Stomach (tissue), 9 donors: ENCODE measurements around the gene VASH1. TPM values are rescaled to one million over a fixed set of nuclear protein-coding genes. Genes with fewer than 3 reads are reported as not detected.
"Not testable (repeated sequence)": the region's sequence is repeated elsewhere in the genome, so short reads cannot be mapped to it uniquely, and the experiment has no call there.

Experiments used
- DNase-seq, 2 donors: peaks; one replicate each; pipeline versions ENCODE4 v3.0.0 to v3.0.0-alpha.2; 2013 to 2019
- H3K27ac ChIP-seq, 5 donors: fragments of 200-600 bp in 4 of 5; sonication (generic) in 4 of 5; one replicate each; pipeline ENCODE4 v1.5.1; 2013 to 2019; ENCODE audit warnings: mild to moderate bottlenecking in 1 of 5, moderate library complexity in 1 of 5
- H3K27me3 ChIP-seq, 3 donors: fragments of 200-600 bp; sonication (generic); one replicate each; pipeline ENCODE4 v1.5.1; 2017 to 2019; ENCODE audit warnings: mixed run types in 1 of 3
- H3K36me3 ChIP-seq, 4 donors: fragments of 200-600 bp; sonication (generic); 1 replicate in 3 of 4; 2 replicates in 1 of 4; pipeline ENCODE4 v1.5.1; 2016 to 2019
- H3K4me1 ChIP-seq, 4 donors: fragments of 200-600 bp; sonication (generic); one replicate each; pipeline ENCODE4 v1.5.1; 2016 to 2019
- H3K4me3 ChIP-seq, 4 donors: fragments of 200-600 bp; sonication (generic) in 3 of 4; one replicate each; pipeline ENCODE4 v1.5.1; 2016 to 2019; ENCODE audit warnings: mild to moderate bottlenecking in 1 of 4
- H3K9me3 ChIP-seq, 4 donors: fragments of 200-600 bp; sonication (generic); one replicate each; pipeline ENCODE4 v1.5.1; 2016 to 2019
- CTCF ChIP-seq, 7 experiments: fragments of 450-650 bp in 4 of 7; fragments of 200-600 bp in 3 of 7; sonication (generic) in 3 of 7; IDR thresholded peaks; one replicate each; pipeline ENCODE4 v1.5.1; 2016 to 2019; ENCODE audit warnings: antibody characterized with exemption in 7 of 7, control low read depth in 2 of 7, mild to moderate bottlenecking in 1 of 7
- EP300 ChIP-seq: sonication (generic); formaldehyde crosslinking; IDR thresholded peaks from one replicate; pipeline ENCODE4 v1.6.1; 2017; ENCODE audit warnings: antibody characterized with exemption
- POLR2A ChIP-seq, 4 donors: fragments of 450-650 bp; IDR thresholded peaks; one replicate each; pipeline ENCODE4 v1.6.1; 2016; ENCODE audit warnings: antibody characterized with exemption in 4 of 4, control low read depth in 2 of 4, mild to moderate bottlenecking in 1 of 4, moderate library complexity in 1 of 4
- POLR2AphosphoS5 ChIP-seq, 3 donors: sonication (generic); formaldehyde crosslinking; IDR thresholded peaks; one replicate each; pipeline ENCODE4 v1.6.1; 2016; ENCODE audit warnings: antibody characterized with exemption in 3 of 3
- WGBS, 5 donors: extraction: QIAGEN DNeasy Blood & Tissue Kit in 3 of 5; methylation state at CpG; one replicate each; pipeline versions ENCODE4 v1.1.5 to v1.1.7; 2013 to 2018; 5-methylcytosine and 5-hydroxymethylcytosine counted together
- intact Hi-C: fragments of 100-400 bp; cut with DNase I; formaldehyde crosslinking; loops from one replicate; pipeline ENCODE4 v1.15.1; 2023; ENCODE audit warnings: low total_unique reads
- polyA plus RNA-seq, 3 donors: library from polyadenylated mRNA; stranded (reverse); fragments of 200-250 nt; gene quantifications; one replicate each; pipeline ENCODE4 v1.2.3, GENCODE V29; 2013
- total RNA-seq, 5 donors: library from RNA; depleted of rRNA; stranded (reverse); fragments of >200 nt; gene quantifications; one replicate each; pipeline versions ENCODE4 v1.1.0 to v1.2.3, GENCODE V29; 2014 to 2016
- donor health status: healthy with polysubstance abuse.
- donor health status: Bipolar disorder and iron deficiency.
- donor health status: healthy.

VASH1 gene
- total and polyA plus RNA-seq, 8 donors = 2.7 to 15.4 (median 9.7) TPM

- Histone ChIP-seq H3K9me3 (no peaks in the 10 kb centered on the region), H3K27me3 (peaks cover 0 to 7% (median 0%) of the 10 kb centered on the region in 3 donors), H3K4me1 (no peaks in the 10 kb centered on the region), H3K27ac (peak overlapping the region in 3 of 5 donors; percentile 46 to 52 (median 50)), H3K4me3 (no peak overlapping the region), H3K36me3 (no peaks in the 10 kb centered on the region)
- TF ChIP-seq POLR2AphosphoS5 (IDR thresholded peaks at IDR 0.05) = no peak
- no peak for TF ChIP-seq CTCF (IDR thresholded peaks at IDR 0.05)
- TF ChIP-seq POLR2A (IDR thresholded peaks at IDR 0.05) = no peak
- no peak for TF ChIP-seq EP300
- WGBS, 5 donors = 61 to 69% (median 63%) methylated on average over 9 to 11 of the region's 11 CpGs
- intact Hi-C loops = no loop called here
- DNase-seq = no peak
Observed at GRCh38 chr14:76726551-76726970, 34.7 kb upstream of the VASH1 start.

- Histone ChIP-seq H3K27ac (peak overlapping the region in 3 of 5 donors; percentile 39 to 50 (median 46)), H3K36me3 (no peaks in the 10 kb centered on the region), H3K4me3 (no peak overlapping the region), H3K4me1 (no peaks in the 10 kb centered on the region), H3K27me3 (peaks cover 0 to 7% (median 0%) of the 10 kb centered on the region in 3 donors), H3K9me3 (no peaks in the 10 kb centered on the region)
- TF ChIP-seq POLR2A (IDR thresholded peaks at IDR 0.05) = no peak
- 55 to 71% (median 63%) methylated on average over 4 of the region's 4 CpGs for WGBS, 5 donors
- intact Hi-C loops = no loop called here
- no peak for DNase-seq
Observed at GRCh38 chr14:76727384-76727783, 33.9 kb upstream of the VASH1 start.

GRCh38 chr14:76727901-76728300 lies 33.4 kb upstream of the VASH1 start:
- WGBS, 5 donors = 54 to 69% (median 65%) methylated on average over 1 of the region's 1 CpG
- no peak for DNase-seq
- no peaks in the 10 kb centered on the region for H3K4me1 ChIP-seq
- intact Hi-C loops = no loop called here
- no peak overlapping the region for H3K4me3 ChIP-seq
- no peak overlapping the region for H3K27ac ChIP-seq
- H3K27me3 ChIP-seq = peaks cover 0 to 7% (median 0%) of the 10 kb centered on the region in 3 donors
- H3K36me3 ChIP-seq = no peaks in the 10 kb centered on the region
- TF ChIP-seq POLR2AphosphoS5 (IDR thresholded peaks at IDR 0.05) = no peak
- no peak for TF ChIP-seq EP300
- TF ChIP-seq POLR2A (IDR thresholded peaks at IDR 0.05) = no peak
- no peak for TF ChIP-seq CTCF (IDR thresholded peaks at IDR 0.05)
- H3K9me3 ChIP-seq = no peaks in the 10 kb centered on the region

GRCh38 chr14:76729258-76729657 lies 32.0 kb upstream of the VASH1 start:
- WGBS, 5 donors = 67 to 88% (median 77%) methylated on average over 2 of the region's 2 CpGs
- Histone ChIP-seq H3K27me3 (peaks cover 0 to under 1% (median 0%) of the 10 kb centered on the region in 3 donors), H3K9me3 (no peaks in the 10 kb centered on the region), H3K4me3 (no peak overlapping the region), H3K36me3 (no peaks in the 10 kb centered on the region), H3K27ac (no peak overlapping the region), H3K4me1 (no peaks in the 10 kb centered on the region)
- intact Hi-C loops = no loop called here
- no peak for DNase-seq
- TF ChIP-seq EP300 = no peak
- no peak for TF ChIP-seq CTCF (IDR thresholded peaks at IDR 0.05)
- TF ChIP-seq POLR2AphosphoS5 (IDR thresholded peaks at IDR 0.05) = no peak
- no peak for TF ChIP-seq POLR2A (IDR thresholded peaks at IDR 0.05)

GRCh38 chr14:76729953-76730505 lies 31.2 kb upstream of the VASH1 start:
- no peak for DNase-seq
- no peak for TF ChIP-seq EP300
- no peak for TF ChIP-seq POLR2A (IDR thresholded peaks at IDR 0.05)
- TF ChIP-seq CTCF (IDR thresholded peaks at IDR 0.05) = no peak
- no peak for TF ChIP-seq POLR2AphosphoS5 (IDR thresholded peaks at IDR 0.05)
- intact Hi-C loops = no loop called here
- Histone ChIP-seq H3K9me3 (no peaks in the 10 kb centered on the region), H3K27me3 (no peaks in the 10 kb centered on the region), H3K36me3 (no peaks in the 10 kb centered on the region), H3K4me1 (no peaks in the 10 kb centered on the region), H3K4me3 (no peak overlapping the region), H3K27ac (no peak overlapping the region)
- WGBS, 5 donors = 31 to 71% (median 55%) methylated on average over 1 of the region's 1 CpG

- H3K27ac ChIP-seq, H3K4me1 ChIP-seq, H3K36me3 ChIP-seq, DNase-seq, H3K27me3 ChIP-seq, intact Hi-C loops, H3K9me3 ChIP-seq, H3K4me3 ChIP-seq: not testable (repeated sequence)
- 82 to 98% (median 92%) methylated on average over 2 to 31 of the region's 31 CpGs for WGBS, 5 donors
Observed at GRCh38 chr14:76734501-76734900, 26.8 kb upstream of the VASH1 start.
